ENCODE measurements around the gene CARD11. TPM values are rescaled to one million over a fixed set of nuclear protein-coding genes. Genes with fewer than 3 reads are reported as not detected.
"Not testable (repeated sequence)": the region's sequence is repeated elsewhere in the genome, so short reads cannot be mapped to it uniquely, and the experiment has no call there.

The CARD11 gene
- total RNA-seq, 1 donor from 2014 or later, result 0.80 TPM

- ATAC-seq, result no peak
Observed at GRCh38 chr7:2959828-2960599, 83.7 kb downstream of the CARD11 start.

- no peak for ATAC-seq
Observed at GRCh38 chr7:2959103-2959680, 84.5 kb downstream of the CARD11 start.

GRCh38 chr7:2958416-2959102, 85.1 kb downstream of the CARD11 start:
- no peak for ATAC-seq

- ATAC-seq, result not testable (repeated sequence)
Observed at GRCh38 chr7:2957369-2957727, 86.3 kb downstream of the CARD11 start.

- peak; percentile 96 for ATAC-seq
Observed at GRCh38 chr7:2956526-2957368, 86.9 kb downstream of the CARD11 start.

- no peak for ATAC-seq
Observed at GRCh38 chr7:2956076-2956475, 87.6 kb downstream of the CARD11 start.

- no peak for ATAC-seq
Observed at GRCh38 chr7:2955269-2955668, 88.4 kb downstream of the CARD11 start.

- no peak for ATAC-seq
Observed at GRCh38 chr7:2954433-2954853, 89.2 kb downstream of the CARD11 start.

- peak; percentile 25 for ATAC-seq
Observed at GRCh38 chr7:2953588-2954407, 89.9 kb downstream of the CARD11 start.

- peak; percentile 35 for ATAC-seq
Observed at GRCh38 chr7:2953099-2953498, 90.6 kb downstream of the CARD11 start.

- no peak for ATAC-seq
Observed at GRCh38 chr7:2952316-2952715, 91.4 kb downstream of the CARD11 start.

- no peak for ATAC-seq
Observed at GRCh38 chr7:2950578-2950977, 93.1 kb downstream of the CARD11 start.

GRCh38 chr7:2948749-2949148, 94.9 kb downstream of the CARD11 start:
- no peak for ATAC-seq

- ATAC-seq, result no peak
Observed at GRCh38 chr7:2947058-2947780, 96.4 kb downstream of the CARD11 start.

- ATAC-seq, result no peak
Observed at GRCh38 chr7:2945171-2945570, 98.5 kb downstream of the CARD11 start.

- no peak for ATAC-seq
Observed at GRCh38 chr7:2944739-2945138, 98.9 kb downstream of the CARD11 start.

- no peak for ATAC-seq
Observed at GRCh38 chr7:2943851-2944601, 99.6 kb downstream of the CARD11 start.

GRCh38 chr7:2941216-2941859, 102.3 kb downstream of the CARD11 start:
- no peak for ATAC-seq

GRCh38 chr7:2940466-2940865, 103.2 kb downstream of the CARD11 start:
- no peak for ATAC-seq

Data from esophagus mucosa (tissue), 1 donor.